ENCODE results near the gene ZNF598.

DNA sequence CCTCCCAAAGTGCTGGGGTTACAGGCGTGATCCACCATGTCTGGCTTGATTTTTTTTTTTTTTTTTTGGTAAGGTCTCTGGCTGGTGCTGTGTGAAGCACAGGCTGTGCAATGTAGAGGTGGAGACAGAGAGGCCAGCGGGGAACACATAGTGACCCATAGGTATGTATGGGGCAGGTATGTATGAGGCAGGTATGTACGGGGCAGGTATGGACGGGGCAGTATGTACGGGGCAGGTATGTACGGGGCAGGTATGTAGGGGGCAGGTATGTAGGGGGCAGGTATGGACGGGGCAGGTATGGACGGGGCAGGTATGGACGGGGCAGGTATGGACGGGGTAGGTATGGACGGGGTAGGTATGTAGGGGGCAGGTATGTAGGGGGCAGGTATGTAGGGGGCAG, 60.1 kb downstream of the ZNF598 start:
- TF ChIP-seq, protein P1, sequence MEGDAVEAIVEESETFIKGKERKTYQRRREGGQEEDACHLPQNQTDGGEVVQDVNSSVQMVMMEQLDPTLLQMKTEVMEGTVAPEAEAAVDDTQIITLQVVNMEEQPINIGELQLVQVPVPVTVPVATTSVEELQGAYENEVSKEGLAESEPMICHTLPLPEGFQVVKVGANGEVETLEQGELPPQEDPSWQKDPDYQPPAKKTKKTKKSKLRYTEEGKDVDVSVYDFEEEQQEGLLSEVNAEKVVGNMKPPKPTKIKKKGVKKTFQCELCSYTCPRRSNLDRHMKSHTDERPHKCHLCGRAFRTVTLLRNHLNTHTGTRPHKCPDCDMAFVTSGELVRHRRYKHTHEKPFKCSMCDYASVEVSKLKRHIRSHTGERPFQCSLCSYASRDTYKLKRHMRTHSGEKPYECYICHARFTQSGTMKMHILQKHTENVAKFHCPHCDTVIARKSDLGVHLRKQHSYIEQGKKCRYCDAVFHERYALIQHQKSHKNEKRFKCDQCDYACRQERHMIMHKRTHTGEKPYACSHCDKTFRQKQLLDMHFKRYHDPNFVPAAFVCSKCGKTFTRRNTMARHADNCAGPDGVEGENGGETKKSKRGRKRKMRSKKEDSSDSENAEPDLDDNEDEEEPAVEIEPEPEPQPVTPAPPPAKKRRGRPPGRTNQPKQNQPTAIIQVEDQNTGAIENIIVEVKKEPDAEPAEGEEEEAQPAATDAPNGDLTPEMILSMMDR (IDR thresholded peaks at IDR 0.05), result no peak
- TF ChIP-seq POLR2A (IDR thresholded peaks at IDR 0.05) (no peak), EP300 (IDR thresholded peaks at IDR 0.05) (no peak)
